Transverse colon (tissue), 3 donors: ENCODE results near the gene C22orf42.

ENCODE experiments used
- EP300 ChIP-seq: sonication (generic); formaldehyde crosslinking; IDR thresholded peaks from one replicate; pipeline ENCODE4 v1.6.1; 2017; ENCODE audit warnings: antibody characterized with exemption, low read depth
- TF ChIP-seq, protein P1 (sequence below), 5 experiments: fragments of 200-600 bp in 3 of 5; fragments of 450-650 bp in 2 of 5; sonication (generic) in 3 of 5; IDR thresholded peaks; 1 replicate in 2 of 5; 2 replicates in 3 of 5; pipeline ENCODE4 v1.5.1; 2016 to 2017; ENCODE audit warnings: antibody characterized with exemption in 5 of 5, inconsistent platforms in 3 of 5, mild to moderate bottlenecking in 2 of 5, moderate library complexity in 1 of 5

DNA sequence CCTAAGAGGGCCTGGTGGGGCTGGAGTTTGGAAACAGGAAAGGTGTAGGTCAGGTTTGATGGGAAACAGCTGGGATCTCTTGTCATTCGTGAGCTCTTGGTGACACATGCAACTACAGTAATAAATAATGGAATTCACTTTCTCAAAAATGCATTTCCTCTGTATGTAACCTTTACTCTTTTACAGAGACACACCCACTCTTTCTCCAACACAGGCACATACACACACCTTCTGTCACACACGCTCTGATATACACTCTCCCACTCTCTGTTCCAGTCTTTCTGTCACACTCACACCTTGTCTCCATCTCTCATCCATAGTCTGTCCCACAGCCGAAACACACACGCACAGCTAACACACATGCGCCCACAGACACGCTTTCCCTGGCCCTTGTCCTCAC lies 6.6 kb upstream of the C22orf42 start:
- TF ChIP-seq, protein P1, sequence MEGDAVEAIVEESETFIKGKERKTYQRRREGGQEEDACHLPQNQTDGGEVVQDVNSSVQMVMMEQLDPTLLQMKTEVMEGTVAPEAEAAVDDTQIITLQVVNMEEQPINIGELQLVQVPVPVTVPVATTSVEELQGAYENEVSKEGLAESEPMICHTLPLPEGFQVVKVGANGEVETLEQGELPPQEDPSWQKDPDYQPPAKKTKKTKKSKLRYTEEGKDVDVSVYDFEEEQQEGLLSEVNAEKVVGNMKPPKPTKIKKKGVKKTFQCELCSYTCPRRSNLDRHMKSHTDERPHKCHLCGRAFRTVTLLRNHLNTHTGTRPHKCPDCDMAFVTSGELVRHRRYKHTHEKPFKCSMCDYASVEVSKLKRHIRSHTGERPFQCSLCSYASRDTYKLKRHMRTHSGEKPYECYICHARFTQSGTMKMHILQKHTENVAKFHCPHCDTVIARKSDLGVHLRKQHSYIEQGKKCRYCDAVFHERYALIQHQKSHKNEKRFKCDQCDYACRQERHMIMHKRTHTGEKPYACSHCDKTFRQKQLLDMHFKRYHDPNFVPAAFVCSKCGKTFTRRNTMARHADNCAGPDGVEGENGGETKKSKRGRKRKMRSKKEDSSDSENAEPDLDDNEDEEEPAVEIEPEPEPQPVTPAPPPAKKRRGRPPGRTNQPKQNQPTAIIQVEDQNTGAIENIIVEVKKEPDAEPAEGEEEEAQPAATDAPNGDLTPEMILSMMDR (IDR thresholded peaks at IDR 0.05), result no peak
- no peak for TF ChIP-seq EP300
